Stimulated activated CD8-positive, alpha-beta memory T cell treated with anti-CD3 and anti-CD28 coated beads, Interleukin-15, amount 100 ng/mL, for 24 hours (primary cell): ENCODE results near the gene RGS3.
"Not testable (repeated sequence)": the region's sequence is repeated elsewhere in the genome, so short reads cannot be mapped to it uniquely, and the experiment has no call there.

Experiments
- DNase-seq: peaks from one replicate; pipeline ENCODE4 v3.0.0-alpha.2; 2020; ENCODE audit warnings: low read depth

The RGS3 gene

GRCh38 chr9:113463418-113464285 lies at the start of gene RGS3:
Gene RGS3 (plus strand): TSS chr9:113463727. CDS start chr9:113463803, 76 bp downstream.
- no peak for DNase-seq

- DNase-seq = no peak
Measured at GRCh38 chr9:113416149-113416721, 47.3 kb upstream of the RGS3 start.

- DNase-seq = no peak
Measured at GRCh38 chr9:113417370-113417769, 46.2 kb upstream of the RGS3 start.

- DNase-seq = no peak
Measured at GRCh38 chr9:113421726-113422125, 41.8 kb upstream of the RGS3 start.

GRCh38 chr9:113425072-113425471 lies 38.5 kb upstream of the RGS3 start:
- no peak for DNase-seq

- DNase-seq = no peak
Measured at GRCh38 chr9:113426701-113427100, 36.8 kb upstream of the RGS3 start.

GRCh38 chr9:113427629-113428028 lies 35.9 kb upstream of the RGS3 start:
- DNase-seq = no peak

GRCh38 chr9:113428062-113428615 lies 35.4 kb upstream of the RGS3 start:
- no peak for DNase-seq

- DNase-seq = no peak
Measured at GRCh38 chr9:113431191-113431590, 32.3 kb upstream of the RGS3 start.

- DNase-seq = no peak
Measured at GRCh38 chr9:113436728-113437515, 26.6 kb upstream of the RGS3 start.

- not testable (repeated sequence) for DNase-seq
Measured at GRCh38 chr9:113437716-113438115, 25.8 kb upstream of the RGS3 start.

- DNase-seq = no peak
Measured at GRCh38 chr9:113444736-113445135, 18.8 kb upstream of the RGS3 start.

- DNase-seq = no peak
Measured at GRCh38 chr9:113446323-113446740, 17.2 kb upstream of the RGS3 start.

- DNase-seq = no peak
Measured at GRCh38 chr9:113449376-113449775, 14.2 kb upstream of the RGS3 start.

GRCh38 chr9:113452113-113452605 lies 11.4 kb upstream of the RGS3 start:
- DNase-seq = no peak

- no peak for DNase-seq
Measured at GRCh38 chr9:113454914-113455761, 8.4 kb upstream of the RGS3 start.

GRCh38 chr9:113456235-113456634 lies 7.3 kb upstream of the RGS3 start:
- no peak for DNase-seq

GRCh38 chr9:113461285-113461684 lies 2.2 kb upstream of the RGS3 start:
- DNase-seq = no peak

- DNase-seq = no peak
Measured at GRCh38 chr9:113461943-113462342, 1.6 kb upstream of the RGS3 start.

GRCh38 chr9:113462781-113463286 lies 693 bp upstream of the RGS3 start:
- DNase-seq = no peak

GRCh38 chr9:113464286-113464660 lies 746 bp downstream of the RGS3 start:
- DNase-seq = no peak
